Measurements from ENCODE around the gene TMPRSS2. TPM values are rescaled to one million over a fixed set of nuclear protein-coding genes. Genes with fewer than 3 reads are reported as not detected.

The TMPRSS2 gene
- total and polyA plus RNA-seq, 2 of the 13 experiments (the other 11 are each of a cell fraction or from before 2014, with no cell fraction given) = 1.7 to 1.8 TPM

- POLR2A ChIA-PET = no interaction called here
- FAIRE-seq (no peak), DNase-seq (ENCODE audit: low spot score) (no peak), ATAC-seq (no peak)
- intact Hi-C loops (cut with micrococcal nuclease; ENCODE audit: unreplicated experiment) = no loop called here
- Histone ChIP-seq H3K4me2 (ENCODE audit: low read depth, low read length) (no peak overlapping the region), H3K27ac (ENCODE audit: extremely low read length, insufficient read depth, low read length) (no peak overlapping the region), H3K4me1 (ENCODE audit: insufficient read depth, low read length) (no peaks in the 10 kb centered on the region), H3K27me3 (ENCODE audit: control insufficient read depth in 1 of 2, insufficient read depth in 2 of 2, low read length in 2 of 2) (no peaks in the 10 kb centered on the region), H3K36me3 (replicated peaks in 1 of 2; ENCODE audit: control insufficient read depth in 1 of 2, insufficient read depth in 2 of 2, low read length in 2 of 2) (no peaks in the 10 kb centered on the region), H3K79me2 (ENCODE audit: insufficient read depth, low read length) (no peaks in the 10 kb centered on the region), H3K9ac (ENCODE audit: insufficient read depth, low read depth, low read length) (no peak overlapping the region), H4K20me1 (ENCODE audit: insufficient read depth, low read length) (no peaks in the 10 kb centered on the region), H3K4me3 (replicated peaks in 1 of 3; ENCODE audit: insufficient read depth in 1 of 3, low read depth in 2 of 3, low read length in 3 of 3) (no peak overlapping the region), H2AFZ (ENCODE audit: low read length) (no peak overlapping the region), H3K9me3 (ENCODE audit: low read length) (no peaks in the 10 kb centered on the region)
- in situ Hi-C loops (cut with HindIII; ENCODE audit: extremely low pct_ligation_motif_present, low pct_unique_long_range_greater_than_20kb) = no loop called here
- CTCF ChIA-PET (ENCODE audit: low intra/inter-chr PET ratio, low total read pairs) = no interaction called here
- BruUV-seq (replicated peaks) = no TSS peak
- 34% methylated on average over 3 of the region's 3 CpGs for WGBS (ENCODE audit: low lambda C conversion rate)
- TF ChIP-seq ZBTB44 (CRISPR knock-in tag; IDR thresholded peaks at IDR 0.05) = no peak
- TF ChIP-seq SIN3A (IDR thresholded peaks at IDR 0.05; ENCODE audit: borderline replicate concordance, low read depth, low read length) = no peak
- TF ChIP-seq DPF2 (CRISPR knock-in tag; IDR thresholded peaks at IDR 0.05; ENCODE audit: borderline replicate concordance, low read depth) = no peak
- no peak for TF ChIP-seq CREBL2 (CRISPR knock-in tag; IDR thresholded peaks at IDR 0.05; ENCODE audit: borderline replicate concordance)
- TF ChIP-seq ZBTB42 (CRISPR knock-in tag; IDR thresholded peaks at IDR 0.05) = no peak
- no peak for TF ChIP-seq BCL3 (CRISPR knock-in tag; IDR thresholded peaks at IDR 0.05)
- no peak for TF ChIP-seq TBP (CRISPR knock-in tag; IDR thresholded peaks at IDR 0.05)
- no peak for TF ChIP-seq ZNF235 (CRISPR knock-in tag; IDR thresholded peaks at IDR 0.05; ENCODE audit: borderline replicate concordance)
- TF ChIP-seq TCF7 (IDR thresholded peaks at IDR 0.05; ENCODE audit: low read depth) = no peak
- no peak for TF ChIP-seq MED8 (CRISPR knock-in tag; IDR thresholded peaks at IDR 0.05; ENCODE audit: insufficient replicate concordance)
Measured at GRCh38 chr21:41453761-41454160, 54.2 kb downstream of the TMPRSS2 start.

All from HepG2 (cell line).